ENCODE data around the gene ASNSD1. TPM values are rescaled to one million over a fixed set of nuclear protein-coding genes. Genes with fewer than 3 reads are reported as not detected.
A peak's percentile ranks its signal among the peaks of the same experiment; 100 is the strongest.
"Not testable (repeated sequence)": the region's sequence is repeated elsewhere in the genome, so short reads cannot be mapped to it uniquely, and the experiment has no call there.

The ASNSD1 gene
- polyA plus RNA-seq, 1 donor = 35.9 TPM

- Histone ChIP-seq H3K36me3 (ENCODE audit: control insufficient read depth, insufficient read depth, low read length) (peaks cover 14% of the 10 kb centered on the region), H3K9me3 (ENCODE audit: control insufficient read depth, low read depth, low read length) (no peaks in the 10 kb centered on the region), H3K27me3 (ENCODE audit: control insufficient read depth, insufficient read depth, low read length) (no peaks in the 10 kb centered on the region), H3K4me1 (ENCODE audit: control insufficient read depth, insufficient read depth, low read length) (peaks cover 8% of the 10 kb centered on the region), H3K4me3 (ENCODE audit: low read length) (peak overlapping the region; percentile 98), H3K27ac (ENCODE audit: low read length) (no peak overlapping the region)
- WGBS (ENCODE audit: insufficient coverage, low lambda C conversion rate) = no CpG with 5 or more reads among the region's 5 CpGs
- peak in 1 of 2 donors; percentile 7 for DNase-seq
These were observed 1.5 kb downstream of the ASNSD1 start for GRCh38 chr2:189662669-189663226.

DNA sequence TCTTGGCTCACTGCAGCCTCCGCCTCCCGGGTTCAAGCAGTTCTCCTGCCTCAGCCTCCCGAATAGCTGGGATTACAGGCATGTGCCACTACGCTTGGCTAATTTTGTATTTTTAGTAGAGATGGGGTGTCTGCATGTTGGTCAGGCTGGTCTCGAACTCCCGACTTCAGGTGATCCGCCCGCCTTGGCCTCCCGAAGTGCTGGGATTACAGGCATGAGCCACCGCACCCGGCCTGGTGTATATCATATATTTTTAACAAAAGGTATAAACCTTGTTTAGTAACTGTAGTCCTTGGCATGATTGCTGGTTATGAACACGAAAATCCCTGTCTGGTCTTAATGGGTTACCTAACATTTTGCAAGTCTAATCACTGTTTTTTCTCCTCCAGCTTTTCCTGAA, 2.1 kb downstream of the ASNSD1 start:
- DNase-seq; H3K27ac ChIP-seq (ENCODE audit: low read length); H3K9me3 ChIP-seq (ENCODE audit: control insufficient read depth, low read depth, low read length); H3K27me3 ChIP-seq (ENCODE audit: control insufficient read depth, insufficient read depth, low read length); H3K4me3 ChIP-seq (ENCODE audit: low read length); H3K4me1 ChIP-seq (ENCODE audit: control insufficient read depth, insufficient read depth, low read length): not testable (repeated sequence)
- WGBS (ENCODE audit: insufficient coverage, low lambda C conversion rate) = 100% methylated on average over 1 of the region's 12 CpGs
- H3K36me3 ChIP-seq (ENCODE audit: control insufficient read depth, insufficient read depth, low read length) = peaks cover 19% of the 10 kb centered on the region

- Histone ChIP-seq H3K27me3 (ENCODE audit: control insufficient read depth, insufficient read depth, low read length) (no peaks in the 10 kb centered on the region), H3K27ac (ENCODE audit: low read length) (no peak overlapping the region), H3K9me3 (ENCODE audit: control insufficient read depth, low read depth, low read length) (no peaks in the 10 kb centered on the region), H3K36me3 (ENCODE audit: control insufficient read depth, insufficient read depth, low read length) (peaks cover 38% of the 10 kb centered on the region), H3K4me3 (ENCODE audit: low read length) (no peak overlapping the region), H3K4me1 (ENCODE audit: control insufficient read depth, insufficient read depth, low read length) (no peaks in the 10 kb centered on the region)
- no CpG with 5 or more reads among the region's 5 CpGs for WGBS (ENCODE audit: insufficient coverage, low lambda C conversion rate)
- no peak for DNase-seq
These were observed 8.7 kb downstream of the ASNSD1 start for GRCh38 chr2:189669913-189670312.

DNA sequence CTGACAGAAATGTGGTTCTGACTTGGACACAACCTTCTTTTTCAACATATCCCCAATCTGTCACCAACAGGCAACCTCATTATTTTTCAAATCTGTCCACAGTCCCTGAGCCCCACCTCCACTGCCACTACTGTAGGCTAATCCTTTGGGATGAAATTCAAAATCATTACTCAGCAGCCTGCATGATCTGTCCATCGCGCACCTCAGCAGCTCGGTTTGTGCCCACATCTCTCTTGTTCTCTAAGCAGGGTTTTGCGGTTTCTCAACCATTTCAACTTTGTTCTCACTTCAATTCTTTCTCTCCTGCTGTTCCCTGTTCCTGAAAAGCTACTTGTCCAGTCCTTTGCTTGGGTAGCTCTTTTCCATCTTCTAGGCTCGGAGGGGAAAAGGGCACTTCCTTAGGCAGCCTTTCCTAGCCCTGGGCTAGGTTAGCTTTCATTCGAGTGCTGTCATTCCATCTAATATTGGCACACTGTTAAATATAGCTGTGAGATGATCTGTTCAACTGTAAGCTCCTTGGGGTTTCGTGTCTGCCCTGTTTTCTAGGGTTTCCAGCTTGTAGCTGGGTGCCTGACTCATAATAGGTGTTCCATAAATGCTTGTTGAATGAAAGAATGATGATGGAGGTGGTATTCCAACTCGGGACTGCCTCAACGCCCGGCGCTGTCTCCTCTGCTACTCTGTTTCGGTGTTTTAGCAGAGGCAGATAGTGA, 12.6 kb downstream of the ASNSD1 start:
- Histone ChIP-seq H3K36me3 (ENCODE audit: control insufficient read depth, insufficient read depth, low read length) (peaks cover 17% of the 10 kb centered on the region), H3K4me3 (ENCODE audit: low read length) (peak overlapping the region; percentile 40), H3K27ac (ENCODE audit: low read length) (peak overlapping the region; percentile 91), H3K27me3 (ENCODE audit: control insufficient read depth, insufficient read depth, low read length) (no peaks in the 10 kb centered on the region), H3K9me3 (ENCODE audit: control insufficient read depth, low read depth, low read length) (peaks cover 7% of the 10 kb centered on the region), H3K4me1 (ENCODE audit: control insufficient read depth, insufficient read depth, low read length) (no peaks in the 10 kb centered on the region)
- no CpG with 5 or more reads among the region's 12 CpGs for WGBS (ENCODE audit: insufficient coverage, low lambda C conversion rate)
- no peak for DNase-seq

DNA sequence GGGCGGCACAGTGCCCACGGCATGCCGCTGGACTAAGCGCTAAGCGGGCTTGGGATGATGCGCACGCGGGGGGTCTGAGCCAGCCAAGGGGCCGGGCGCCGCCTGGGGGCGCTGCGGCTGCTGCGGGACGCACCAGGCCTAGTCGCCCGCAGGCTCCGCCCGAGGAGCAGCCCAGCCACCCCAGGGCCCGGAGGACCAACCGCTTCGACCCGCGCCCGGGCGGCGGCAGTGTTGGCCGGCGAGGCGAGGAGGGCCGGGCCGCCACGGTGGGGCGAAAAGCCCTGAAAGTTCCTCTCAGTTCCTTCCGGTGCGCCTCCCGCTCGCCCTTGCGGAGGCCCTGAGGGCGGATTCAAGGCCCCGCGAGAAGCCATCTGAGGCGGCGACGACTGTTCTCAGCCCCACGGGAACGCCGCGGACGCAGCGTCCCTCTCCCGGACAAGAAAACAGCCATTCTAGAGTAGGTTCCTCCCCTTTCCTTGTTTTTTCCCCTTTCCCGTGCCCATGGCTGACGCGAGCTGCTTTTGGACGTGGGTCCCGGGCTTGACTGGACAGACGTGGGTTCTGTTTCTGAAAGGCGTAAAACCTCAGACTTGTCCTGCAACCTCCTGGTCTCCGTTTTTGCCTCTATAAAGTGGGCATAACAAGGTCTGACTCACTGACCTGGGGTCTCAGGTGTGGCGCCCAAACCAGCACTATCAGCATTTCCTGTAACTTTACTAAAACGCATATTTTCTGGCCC, 13.3 kb downstream of the ASNSD1 start, which contains the start of gene ANKAR:
ANKAR (plus strand) TSS at position 297 of the 739 bp plus-strand sequence. CDS start 1,821 bp downstream, outside the sequence.
- Histone ChIP-seq H3K27ac (ENCODE audit: low read length) (peak within 1 kb of the TSS; percentile 91), H3K4me1 (ENCODE audit: control insufficient read depth, insufficient read depth, low read length) (no peaks in the 10 kb centered on the region), H3K27me3 (ENCODE audit: control insufficient read depth, insufficient read depth, low read length) (no peaks in the 10 kb centered on the region), H3K9me3 (ENCODE audit: control insufficient read depth, low read depth, low read length) (peaks cover 7% of the 10 kb centered on the region), H3K4me3 (ENCODE audit: low read length) (peak within 1 kb of the TSS; percentile 76), H3K36me3 (ENCODE audit: control insufficient read depth, insufficient read depth, low read length) (peaks cover 14% of the 10 kb centered on the region)
- DNase-seq = peak; percentile 86 to 93
- WGBS (ENCODE audit: insufficient coverage, low lambda C conversion rate) = no CpG with 5 or more reads among the region's 62 CpGs

- H3K4me1 ChIP-seq (ENCODE audit: control insufficient read depth, insufficient read depth, low read length) = no peaks in the 10 kb centered on the region
- H3K4me3 ChIP-seq (ENCODE audit: low read length) = no peak overlapping the region
- H3K27ac ChIP-seq (ENCODE audit: low read length) = no peak overlapping the region
- H3K9me3 ChIP-seq (ENCODE audit: control insufficient read depth, low read depth, low read length) = peaks cover 7% of the 10 kb centered on the region
- WGBS (ENCODE audit: insufficient coverage, low lambda C conversion rate) = no CpG with 5 or more reads among the region's 4 CpGs
- H3K36me3 ChIP-seq (ENCODE audit: control insufficient read depth, insufficient read depth, low read length) = peaks cover 8% of the 10 kb centered on the region
- DNase-seq = no peak
- no peaks in the 10 kb centered on the region for H3K27me3 ChIP-seq (ENCODE audit: control insufficient read depth, insufficient read depth, low read length)
These were observed 15.2 kb downstream of the ASNSD1 start for GRCh38 chr2:189676471-189676870.

DNA sequence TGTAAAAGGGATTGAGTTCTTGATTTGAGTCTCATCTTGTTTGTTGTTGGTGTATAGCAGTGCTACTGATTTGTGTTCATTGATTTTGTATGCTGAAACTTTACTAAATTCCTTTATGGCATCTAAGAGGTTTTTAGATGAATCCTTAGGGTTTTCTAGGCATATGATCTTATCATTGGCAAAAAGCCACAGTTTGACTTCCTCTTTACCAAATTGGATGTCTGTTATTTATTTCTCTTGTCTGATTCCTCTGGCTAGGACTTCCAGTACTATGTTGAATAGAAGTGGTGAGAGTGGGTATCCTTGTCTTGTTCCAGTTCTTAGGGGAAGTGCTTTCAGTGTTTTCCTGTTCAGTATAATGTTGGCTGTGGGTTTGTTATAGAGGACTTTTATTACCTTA, 18.0 kb downstream of the ASNSD1 start:
- H3K9me3 ChIP-seq (ENCODE audit: control insufficient read depth, low read depth, low read length) = peaks cover 7% of the 10 kb centered on the region
- no peak for DNase-seq
- no peak overlapping the region for H3K27ac ChIP-seq (ENCODE audit: low read length)
- H3K4me3 ChIP-seq (ENCODE audit: low read length) = no peak overlapping the region
- no peaks in the 10 kb centered on the region for H3K36me3 ChIP-seq (ENCODE audit: control insufficient read depth, insufficient read depth, low read length)
- H3K4me1 ChIP-seq (ENCODE audit: control insufficient read depth, insufficient read depth, low read length) = no peaks in the 10 kb centered on the region
- H3K27me3 ChIP-seq (ENCODE audit: control insufficient read depth, insufficient read depth, low read length) = no peaks in the 10 kb centered on the region

DNA sequence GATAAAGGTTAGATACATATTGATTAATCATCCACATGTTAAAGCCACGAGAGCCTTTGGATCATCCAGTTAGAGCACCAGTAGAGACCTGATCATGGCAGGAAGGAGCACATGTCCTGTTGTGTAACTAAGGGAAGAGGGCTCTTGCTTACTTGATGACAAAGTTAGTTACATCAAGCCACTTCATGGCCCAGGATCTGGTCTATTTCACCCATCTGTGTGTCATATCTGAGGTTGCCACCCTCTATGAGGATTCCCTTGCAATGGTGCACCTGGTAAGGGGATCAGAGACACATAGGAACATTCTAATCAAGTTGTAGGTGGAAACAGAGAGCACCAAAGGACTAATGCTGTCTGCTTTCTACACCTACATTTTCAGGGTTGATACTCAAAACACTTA, 19.9 kb downstream of the ASNSD1 start:
- Histone ChIP-seq H3K27me3 (ENCODE audit: control insufficient read depth, insufficient read depth, low read length) (no peaks in the 10 kb centered on the region), H3K27ac (ENCODE audit: low read length) (no peak overlapping the region), H3K36me3 (ENCODE audit: control insufficient read depth, insufficient read depth, low read length) (no peaks in the 10 kb centered on the region), H3K9me3 (ENCODE audit: control insufficient read depth, low read depth, low read length) (peaks cover 7% of the 10 kb centered on the region), H3K4me3 (ENCODE audit: low read length) (no peak overlapping the region), H3K4me1 (ENCODE audit: control insufficient read depth, insufficient read depth, low read length) (no peaks in the 10 kb centered on the region)
- WGBS (ENCODE audit: insufficient coverage, low lambda C conversion rate) = no CpG with 5 or more reads among the region's 1 CpG
- DNase-seq = no peak

DNA sequence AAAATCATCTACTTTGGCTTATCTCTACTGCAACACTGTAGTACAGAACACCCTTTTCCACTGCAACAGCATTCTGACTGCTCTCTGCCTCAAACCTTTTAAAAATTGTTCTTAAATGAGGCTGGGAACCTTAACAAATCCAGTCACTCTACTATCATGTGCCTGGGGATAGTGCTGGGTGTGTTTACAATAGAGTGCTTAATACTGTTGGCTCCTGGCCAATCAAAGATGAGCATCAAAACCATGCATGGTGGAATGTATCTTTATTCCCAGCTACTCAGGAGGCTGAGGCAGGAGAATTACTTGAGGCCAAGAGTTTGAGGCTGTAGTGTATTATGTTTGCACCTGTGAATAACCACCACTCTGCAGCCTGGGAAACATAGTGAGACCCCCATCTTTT, 20.6 kb downstream of the ASNSD1 start:
- H3K9me3 ChIP-seq (ENCODE audit: control insufficient read depth, low read depth, low read length) = peaks cover 7% of the 10 kb centered on the region
- H3K27me3 ChIP-seq (ENCODE audit: control insufficient read depth, insufficient read depth, low read length) = no peaks in the 10 kb centered on the region
- H3K36me3 ChIP-seq (ENCODE audit: control insufficient read depth, insufficient read depth, low read length) = no peaks in the 10 kb centered on the region
- H3K27ac ChIP-seq (ENCODE audit: low read length) = no peak overlapping the region
- no peak for DNase-seq
- H3K4me1 ChIP-seq (ENCODE audit: control insufficient read depth, insufficient read depth, low read length) = no peaks in the 10 kb centered on the region
- no peak overlapping the region for H3K4me3 ChIP-seq (ENCODE audit: low read length)

GRCh38 chr2:189683348-189683747, 22.1 kb downstream of the ASNSD1 start:
- no CpG with 5 or more reads among the region's 1 CpG for WGBS (ENCODE audit: insufficient coverage, low lambda C conversion rate)
- H3K4me3 ChIP-seq (ENCODE audit: low read length) = no peak overlapping the region
- H3K36me3 ChIP-seq (ENCODE audit: control insufficient read depth, insufficient read depth, low read length) = no peaks in the 10 kb centered on the region
- H3K27me3 ChIP-seq (ENCODE audit: control insufficient read depth, insufficient read depth, low read length) = no peaks in the 10 kb centered on the region
- no peak overlapping the region for H3K27ac ChIP-seq (ENCODE audit: low read length)
- H3K4me1 ChIP-seq (ENCODE audit: control insufficient read depth, insufficient read depth, low read length) = no peaks in the 10 kb centered on the region
- peaks cover 4% of the 10 kb centered on the region for H3K9me3 ChIP-seq (ENCODE audit: control insufficient read depth, low read depth, low read length)
- DNase-seq = no peak
